Measurements from ENCODE around the gene P4HA3.

Gene P4HA3

GRCh38 chr11:74282914-74283371 lies 28.5 kb downstream of the P4HA3 start:
- Histone ChIP-seq H3K9me3 (ENCODE audit: control insufficient read depth in 1 of 2, low read length in 2 of 2) (no peaks in the 10 kb centered on the region), H3K4me3 (ENCODE audit: low read depth in 1 of 2, low read length in 2 of 2) (no peak overlapping the region), H3K27me3 (ENCODE audit: low read depth, low read length) (no peaks in the 10 kb centered on the region), H3K4me1 (ENCODE audit: control insufficient read depth in 1 of 2, insufficient read depth in 2 of 2, low read length in 2 of 2) (no peaks in the 10 kb centered on the region), H3K27ac (ENCODE audit: low read length) (no peak overlapping the region), H3K36me3 (ENCODE audit: control insufficient read depth in 1 of 2, insufficient read depth in 2 of 2, low read length in 2 of 2) (no peaks in the 10 kb centered on the region)

- H3K9me3 ChIP-seq (ENCODE audit: control insufficient read depth in 1 of 2, low read length in 2 of 2), result no peaks in the 10 kb centered on the region
- no peaks in the 10 kb centered on the region for H3K27me3 ChIP-seq (ENCODE audit: low read depth, low read length)
- no peak overlapping the region for H3K27ac ChIP-seq (ENCODE audit: low read length)
- no peak overlapping the region for H3K4me3 ChIP-seq (ENCODE audit: low read depth in 1 of 2, low read length in 2 of 2)
- H3K4me1 ChIP-seq (ENCODE audit: control insufficient read depth in 1 of 2, insufficient read depth in 2 of 2, low read length in 2 of 2), result no peaks in the 10 kb centered on the region
- H3K36me3 ChIP-seq (ENCODE audit: control insufficient read depth in 1 of 2, insufficient read depth in 2 of 2, low read length in 2 of 2), result no peaks in the 10 kb centered on the region
These were observed 29.0 kb downstream of the P4HA3 start for GRCh38 chr11:74282421-74282820.

- Histone ChIP-seq H3K9me3 (ENCODE audit: control insufficient read depth in 1 of 2, low read length in 2 of 2) (no peaks in the 10 kb centered on the region), H3K27me3 (ENCODE audit: low read depth, low read length) (no peaks in the 10 kb centered on the region), H3K4me3 (ENCODE audit: low read depth in 1 of 2, low read length in 2 of 2) (no peak overlapping the region), H3K36me3 (ENCODE audit: control insufficient read depth in 1 of 2, insufficient read depth in 2 of 2, low read length in 2 of 2) (no peaks in the 10 kb centered on the region), H3K27ac (ENCODE audit: low read length) (no peak overlapping the region), H3K4me1 (ENCODE audit: control insufficient read depth in 1 of 2, insufficient read depth in 2 of 2, low read length in 2 of 2) (no peaks in the 10 kb centered on the region)
These were observed 30.9 kb downstream of the P4HA3 start for GRCh38 chr11:74280494-74280893.

GRCh38 chr11:74279256-74279655 lies 32.2 kb downstream of the P4HA3 start:
- Histone ChIP-seq H3K27me3 (ENCODE audit: low read depth, low read length) (no peaks in the 10 kb centered on the region), H3K27ac (ENCODE audit: low read length) (no peak overlapping the region), H3K4me1 (ENCODE audit: control insufficient read depth in 1 of 2, insufficient read depth in 2 of 2, low read length in 2 of 2) (no peaks in the 10 kb centered on the region), H3K36me3 (ENCODE audit: control insufficient read depth in 1 of 2, insufficient read depth in 2 of 2, low read length in 2 of 2) (no peaks in the 10 kb centered on the region), H3K9me3 (ENCODE audit: control insufficient read depth in 1 of 2, low read length in 2 of 2) (no peaks in the 10 kb centered on the region), H3K4me3 (ENCODE audit: low read depth in 1 of 2, low read length in 2 of 2) (no peak overlapping the region)

GRCh38 chr11:74278721-74279161 lies 32.7 kb downstream of the P4HA3 start:
- Histone ChIP-seq H3K4me3 (ENCODE audit: low read depth in 1 of 2, low read length in 2 of 2) (no peak overlapping the region), H3K36me3 (ENCODE audit: control insufficient read depth in 1 of 2, insufficient read depth in 2 of 2, low read length in 2 of 2) (no peaks in the 10 kb centered on the region), H3K27ac (ENCODE audit: low read length) (no peak overlapping the region), H3K9me3 (ENCODE audit: control insufficient read depth in 1 of 2, low read length in 2 of 2) (no peaks in the 10 kb centered on the region), H3K27me3 (ENCODE audit: low read depth, low read length) (no peaks in the 10 kb centered on the region), H3K4me1 (ENCODE audit: control insufficient read depth in 1 of 2, insufficient read depth in 2 of 2, low read length in 2 of 2) (no peaks in the 10 kb centered on the region)

GRCh38 chr11:74278103-74278502 lies 33.3 kb downstream of the P4HA3 start:
- Histone ChIP-seq H3K27ac (ENCODE audit: low read length) (no peak overlapping the region), H3K27me3 (ENCODE audit: low read depth, low read length) (no peaks in the 10 kb centered on the region), H3K36me3 (ENCODE audit: control insufficient read depth in 1 of 2, insufficient read depth in 2 of 2, low read length in 2 of 2) (no peaks in the 10 kb centered on the region), H3K4me1 (ENCODE audit: control insufficient read depth in 1 of 2, insufficient read depth in 2 of 2, low read length in 2 of 2) (no peaks in the 10 kb centered on the region), H3K4me3 (ENCODE audit: low read depth in 1 of 2, low read length in 2 of 2) (no peak overlapping the region), H3K9me3 (ENCODE audit: control insufficient read depth in 1 of 2, low read length in 2 of 2) (no peaks in the 10 kb centered on the region)

- no peaks in the 10 kb centered on the region for H3K36me3 ChIP-seq (ENCODE audit: control insufficient read depth in 1 of 2, insufficient read depth in 2 of 2, low read length in 2 of 2)
- no peaks in the 10 kb centered on the region for H3K4me1 ChIP-seq (ENCODE audit: control insufficient read depth in 1 of 2, insufficient read depth in 2 of 2, low read length in 2 of 2)
- no peaks in the 10 kb centered on the region for H3K27me3 ChIP-seq (ENCODE audit: low read depth, low read length)
- no peak overlapping the region for H3K27ac ChIP-seq (ENCODE audit: low read length)
- H3K4me3 ChIP-seq (ENCODE audit: low read depth in 1 of 2, low read length in 2 of 2), result no peak overlapping the region
- H3K9me3 ChIP-seq (ENCODE audit: control insufficient read depth in 1 of 2, low read length in 2 of 2), result no peaks in the 10 kb centered on the region
These were observed 34.9 kb downstream of the P4HA3 start for GRCh38 chr11:74276581-74276980.

GRCh38 chr11:74272276-74272675 lies 39.2 kb downstream of the P4HA3 start:
- no peaks in the 10 kb centered on the region for H3K27me3 ChIP-seq (ENCODE audit: low read depth, low read length)
- H3K27ac ChIP-seq (ENCODE audit: low read length), result no peak overlapping the region
- no peaks in the 10 kb centered on the region for H3K9me3 ChIP-seq (ENCODE audit: control insufficient read depth in 1 of 2, low read length in 2 of 2)
- H3K4me3 ChIP-seq (ENCODE audit: low read depth in 1 of 2, low read length in 2 of 2), result no peak overlapping the region
- no peaks in the 10 kb centered on the region for H3K4me1 ChIP-seq (ENCODE audit: control insufficient read depth in 1 of 2, insufficient read depth in 2 of 2, low read length in 2 of 2)
- H3K36me3 ChIP-seq (ENCODE audit: control insufficient read depth in 1 of 2, insufficient read depth in 2 of 2, low read length in 2 of 2), result no peaks in the 10 kb centered on the region

GRCh38 chr11:74269161-74269811 lies 42.2 kb downstream of the P4HA3 start:
- H3K36me3 ChIP-seq (ENCODE audit: control insufficient read depth in 1 of 2, insufficient read depth in 2 of 2, low read length in 2 of 2), result no peaks in the 10 kb centered on the region

GRCh38 chr11:74268456-74268855 lies 43.0 kb downstream of the P4HA3 start:
- H3K27me3 ChIP-seq (ENCODE audit: low read depth, low read length), result no peaks in the 10 kb centered on the region
- H3K27ac ChIP-seq (ENCODE audit: low read length), result no peak overlapping the region
- H3K9me3 ChIP-seq (ENCODE audit: control insufficient read depth in 1 of 2, low read length in 2 of 2), result no peaks in the 10 kb centered on the region

More at GRCh38 chr11:74269161-74269811, 42.2 kb downstream of the P4HA3 start:
- Histone ChIP-seq H3K27ac (ENCODE audit: low read length) (no peak overlapping the region), H3K4me3 (ENCODE audit: low read depth in 1 of 2, low read length in 2 of 2) (no peak overlapping the region), H3K9me3 (ENCODE audit: control insufficient read depth in 1 of 2, low read length in 2 of 2) (no peaks in the 10 kb centered on the region), H3K27me3 (ENCODE audit: low read depth, low read length) (no peaks in the 10 kb centered on the region), H3K4me1 (ENCODE audit: control insufficient read depth in 1 of 2, insufficient read depth in 2 of 2, low read length in 2 of 2) (no peaks in the 10 kb centered on the region)

GRCh38 chr11:74267014-74267413 lies 44.4 kb downstream of the P4HA3 start:
- Histone ChIP-seq H3K27me3 (ENCODE audit: low read depth, low read length) (no peaks in the 10 kb centered on the region), H3K4me1 (ENCODE audit: control insufficient read depth in 1 of 2, insufficient read depth in 2 of 2, low read length in 2 of 2) (no peaks in the 10 kb centered on the region), H3K9me3 (ENCODE audit: control insufficient read depth in 1 of 2, low read length in 2 of 2) (no peaks in the 10 kb centered on the region), H3K4me3 (ENCODE audit: low read depth in 1 of 2, low read length in 2 of 2) (no peak overlapping the region), H3K27ac (ENCODE audit: low read length) (no peak overlapping the region), H3K36me3 (ENCODE audit: control insufficient read depth in 1 of 2, insufficient read depth in 2 of 2, low read length in 2 of 2) (no peaks in the 10 kb centered on the region)

More at GRCh38 chr11:74268456-74268855, 43.0 kb downstream of the P4HA3 start:
- H3K4me3 ChIP-seq (ENCODE audit: low read depth in 1 of 2, low read length in 2 of 2), result no peak overlapping the region
- no peaks in the 10 kb centered on the region for H3K4me1 ChIP-seq (ENCODE audit: control insufficient read depth in 1 of 2, insufficient read depth in 2 of 2, low read length in 2 of 2)
- H3K36me3 ChIP-seq (ENCODE audit: control insufficient read depth in 1 of 2, insufficient read depth in 2 of 2, low read length in 2 of 2), result no peaks in the 10 kb centered on the region

- no peak overlapping the region for H3K27ac ChIP-seq (ENCODE audit: low read length)
- H3K36me3 ChIP-seq (ENCODE audit: control insufficient read depth in 1 of 2, insufficient read depth in 2 of 2, low read length in 2 of 2), result no peaks in the 10 kb centered on the region
- H3K4me3 ChIP-seq (ENCODE audit: low read depth in 1 of 2, low read length in 2 of 2), result no peak overlapping the region
- H3K27me3 ChIP-seq (ENCODE audit: low read depth, low read length), result no peaks in the 10 kb centered on the region
- H3K4me1 ChIP-seq (ENCODE audit: control insufficient read depth in 1 of 2, insufficient read depth in 2 of 2, low read length in 2 of 2), result no peaks in the 10 kb centered on the region
- no peaks in the 10 kb centered on the region for H3K9me3 ChIP-seq (ENCODE audit: control insufficient read depth in 1 of 2, low read length in 2 of 2)
These were observed 46.2 kb downstream of the P4HA3 start for GRCh38 chr11:74265256-74265655.
